ENCODE results near the gene TYMP. TPM values are rescaled to one million over a fixed set of nuclear protein-coding genes. Genes with fewer than 3 reads are reported as not detected.
"Not testable (repeated sequence)": the region's sequence is repeated elsewhere in the genome, so short reads cannot be mapped to it uniquely, and the experiment has no call there.

TYMP gene
- total RNA-seq, 1 experiment from 2014 or later, result 5.9 TPM

DNA sequence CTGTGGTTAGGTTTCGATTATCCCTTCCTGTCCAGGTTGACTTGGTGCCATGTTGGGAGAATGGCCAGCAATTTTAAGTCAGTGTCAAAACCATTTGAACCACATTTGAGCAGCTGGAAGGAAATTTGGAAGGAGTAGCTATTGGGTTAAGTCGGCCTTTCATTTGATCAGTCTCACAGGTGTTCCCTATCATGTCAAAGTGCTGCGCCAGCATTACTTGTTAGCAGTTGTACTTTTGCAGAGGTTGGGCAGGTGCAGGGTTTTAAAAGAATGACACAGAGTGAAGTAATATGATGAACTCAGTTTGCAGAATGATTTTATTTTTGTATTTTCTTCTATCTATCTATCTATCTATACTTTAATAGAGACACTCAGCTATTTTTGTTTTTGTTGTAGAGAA, 6.4 kb upstream of the TYMP start:
- H3K4me3 ChIP-seq, result no peak overlapping the region
- H4K20me1 ChIP-seq (ENCODE audit: insufficient read depth), result no peaks in the 10 kb centered on the region
- intact Hi-C loops (cut with micrococcal nuclease; ENCODE audit: unreplicated experiment), result no loop called here
- no peak overlapping the region for H2AFZ ChIP-seq
- no peak overlapping the region for H3K27ac ChIP-seq
- H3K27me3 ChIP-seq (ENCODE audit: insufficient read depth, low read depth), result no peaks in the 10 kb centered on the region
- peaks cover 58% of the 10 kb centered on the region for H3F3A ChIP-seq (ENCODE audit: insufficient read depth, low read depth)
- BruUV-seq (replicated peaks), result no TSS peak
- peaks cover 58% of the 10 kb centered on the region for H3K4me1 ChIP-seq (replicated peaks; ENCODE audit: insufficient read depth)
- no peak for TF ChIP-seq EZH2 (IDR thresholded peaks at IDR 0.05; ENCODE audit: low read depth)
- TF ChIP-seq CTCF (conservative IDR thresholded peaks at IDR 0.05), result no peak
- H3K36me3 ChIP-seq (ENCODE audit: low read depth), result no peaks in the 10 kb centered on the region
- H3K4me2 ChIP-seq, result no peak overlapping the region
- POLR2A ChIA-PET (ENCODE audit: unreplicated experiment), result no interaction called here
- H3K9me3 ChIP-seq (ENCODE audit: insufficient read depth, low read depth), result no peaks in the 10 kb centered on the region
- no peak for DNase-seq
- H3K79me2 ChIP-seq (ENCODE audit: low read depth), result no peaks in the 10 kb centered on the region
- CTCF ChIA-PET, result no interaction called here
- no peaks in the 10 kb centered on the region for H3K9me2 ChIP-seq (ENCODE audit: insufficient read depth)

GRCh38 chr22:50535113-50535512, 5.3 kb upstream of the TYMP start:
- Histone ChIP-seq H3K27me3 (ENCODE audit: insufficient read depth, low read depth) (no peaks in the 10 kb centered on the region), H3K27ac (no peak overlapping the region), H3K79me2 (ENCODE audit: low read depth) (no peaks in the 10 kb centered on the region), H3K4me3 (no peak overlapping the region), H3K9me3 (ENCODE audit: insufficient read depth, low read depth) (no peaks in the 10 kb centered on the region), H3K4me1 (replicated peaks; ENCODE audit: insufficient read depth) (peaks cover 47% of the 10 kb centered on the region), H3F3A (ENCODE audit: insufficient read depth, low read depth) (peaks cover 55% of the 10 kb centered on the region), H3K9me2 (ENCODE audit: insufficient read depth) (no peaks in the 10 kb centered on the region), H3K36me3 (ENCODE audit: low read depth) (no peaks in the 10 kb centered on the region), H2AFZ (no peak overlapping the region), H4K20me1 (ENCODE audit: insufficient read depth) (no peaks in the 10 kb centered on the region), H3K4me2 (no peak overlapping the region)
- intact Hi-C loops (cut with micrococcal nuclease; ENCODE audit: unreplicated experiment), result no loop called here
- TF ChIP-seq EZH2 (IDR thresholded peaks at IDR 0.05; ENCODE audit: low read depth) (no peak), CTCF (conservative IDR thresholded peaks at IDR 0.05) (no peak)
- no peak for DNase-seq
- BruUV-seq (replicated peaks), result no TSS peak
- ChIA-PET POLR2A (ENCODE audit: unreplicated experiment) (no interaction called here), CTCF (no interaction called here)

DNA sequence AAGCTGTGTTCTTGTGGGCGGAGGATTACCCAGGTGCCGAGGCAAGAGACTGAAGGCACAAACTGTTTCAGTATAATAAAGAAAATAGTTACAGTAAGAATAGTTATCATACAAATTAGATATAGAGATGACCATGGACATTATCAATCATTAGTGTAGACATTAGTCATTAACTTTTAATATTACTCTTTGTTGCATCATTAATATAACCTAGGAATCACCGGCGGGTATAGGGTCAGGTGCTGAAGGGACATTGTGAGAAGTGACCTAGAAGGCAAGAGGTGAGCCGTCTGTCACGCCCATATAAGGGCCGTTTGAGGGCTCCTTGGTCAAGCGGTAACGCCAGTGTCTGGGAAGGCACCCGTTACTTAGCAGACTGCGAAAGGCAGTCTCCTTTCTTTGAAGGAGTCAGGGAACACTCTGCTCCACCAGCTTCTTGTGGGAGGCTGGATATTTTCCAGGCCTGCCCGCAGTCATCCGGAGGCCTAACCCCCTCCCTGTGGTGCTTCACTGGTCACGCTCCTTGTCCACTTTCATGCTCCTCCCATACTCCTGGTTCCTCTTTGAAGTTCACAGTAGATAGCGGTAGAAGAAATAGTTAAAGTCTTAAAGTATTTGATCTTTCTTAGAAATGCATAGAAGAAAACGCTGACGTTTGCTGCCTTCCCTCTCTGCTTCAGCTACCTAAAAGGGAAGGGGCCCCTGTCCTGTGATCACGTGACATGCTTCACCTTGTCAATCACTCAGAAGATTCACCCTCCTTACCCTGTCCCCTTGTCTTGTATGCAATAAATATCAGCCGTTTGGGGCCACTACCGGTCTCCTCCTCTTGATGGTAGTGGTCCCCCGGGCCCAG, 4.3 kb upstream of the TYMP start:
- BruUV-seq (replicated peaks); H3K4me3 ChIP-seq; H3K4me2 ChIP-seq; H3K9me3 ChIP-seq (ENCODE audit: insufficient read depth, low read depth); H2AFZ ChIP-seq; DNase-seq; H3K79me2 ChIP-seq (ENCODE audit: low read depth); H3K9me2 ChIP-seq (ENCODE audit: insufficient read depth); POLR2A ChIA-PET (ENCODE audit: unreplicated experiment); H4K20me1 ChIP-seq (ENCODE audit: insufficient read depth); intact Hi-C loops (cut with micrococcal nuclease; ENCODE audit: unreplicated experiment); H3K36me3 ChIP-seq (ENCODE audit: low read depth); H3K27me3 ChIP-seq (ENCODE audit: insufficient read depth, low read depth): not testable (repeated sequence)
- CTCF ChIA-PET, result interaction anchor here (0.6 kb wide), 1 partner anchor 66 kb away, joined by 3 read pairs; no protein-coding TSS in a partner anchor
- Histone ChIP-seq H3K4me1 (replicated peaks; ENCODE audit: insufficient read depth) (peaks cover 38% of the 10 kb centered on the region), H3K27ac (peak overlapping the region; percentile 13; the same call in 1 of the 2 replicates), H3F3A (ENCODE audit: insufficient read depth, low read depth) (peaks cover 54% of the 10 kb centered on the region)
